UCSD-AML1 (cell line): ENCODE data around the gene REG4.

Experiments used
- DNase-seq: peaks from one replicate; lab custom pipeline; 2025; ENCODE audit not compliant: unreplicated experiment; lab: John Stamatoyannopoulos, UW

The REG4 gene

GRCh38 chr1:119781434-119782210 is 29.6 kb downstream of the REG4 start:
- no peak for DNase-seq

GRCh38 chr1:119779869-119780356 is 31.3 kb downstream of the REG4 start:
- no peak for DNase-seq

- no peak for DNase-seq
Measured at GRCh38 chr1:119778886-119779560, 32.2 kb downstream of the REG4 start.

- no peak for DNase-seq
Measured at GRCh38 chr1:119778359-119778758, 32.9 kb downstream of the REG4 start.

GRCh38 chr1:119774746-119775490 is 36.3 kb downstream of the REG4 start:
- no peak for DNase-seq

GRCh38 chr1:119773711-119774241 is 37.5 kb downstream of the REG4 start:
- no peak for DNase-seq

- DNase-seq, result no peak
Measured at GRCh38 chr1:119772298-119772697, 39.0 kb downstream of the REG4 start.

GRCh38 chr1:119771770-119772169 is 39.5 kb downstream of the REG4 start:
- no peak for DNase-seq

- DNase-seq, result no peak
Measured at GRCh38 chr1:119771016-119771415, 40.2 kb downstream of the REG4 start.

GRCh38 chr1:119768778-119769177 is 42.5 kb downstream of the REG4 start, which contains the start of gene HMGCS2:
Gene HMGCS2 (minus strand): TSS chr1:119768905. CDS start chr1:119768844, 61 bp downstream.
- DNase-seq, result no peak

- DNase-seq, result no peak
Measured at GRCh38 chr1:119767486-119767885, 43.8 kb downstream of the REG4 start.

- no peak for DNase-seq
Measured at GRCh38 chr1:119766374-119766794, 44.9 kb downstream of the REG4 start.

GRCh38 chr1:119764220-119764619 is 47.0 kb downstream of the REG4 start:
- DNase-seq, result no peak

GRCh38 chr1:119762953-119763352 is 48.3 kb downstream of the REG4 start:
- DNase-seq, result no peak

GRCh38 chr1:119762409-119762808 is 48.9 kb downstream of the REG4 start:
- DNase-seq, result no peak

GRCh38 chr1:119758584-119758983 is 52.7 kb downstream of the REG4 start:
- no peak for DNase-seq

GRCh38 chr1:119752592-119752991 is 58.7 kb downstream of the REG4 start:
- no peak for DNase-seq

GRCh38 chr1:119748040-119748439 is 63.2 kb downstream of the REG4 start:
- no peak for DNase-seq

- no peak for DNase-seq
Measured at GRCh38 chr1:119747451-119747850, 63.8 kb downstream of the REG4 start.

GRCh38 chr1:119745034-119745433 is 66.2 kb downstream of the REG4 start:
- no peak for DNase-seq

GRCh38 chr1:119744598-119744942 is 66.7 kb downstream of the REG4 start:
- no peak for DNase-seq
